Activated T-cell treated with anti-CD3 and anti-CD28 coated beads, Interleukin-2, amount 50 U/mL, for 24 hours (primary cell): ENCODE results near the gene ATL1.

Experiments
- DNase-seq: peaks from one replicate; pipeline ENCODE4 v3.0.0-alpha.2; 2020
- H3K27ac Mint-ChIP-seq: 2 replicates; pipeline ENCODE4 v1.8.0; 2020; ENCODE audit warnings: mild to moderate bottlenecking, mixed read lengths
- H3K27me3 Mint-ChIP-seq: 2 replicates; pipeline ENCODE4 v1.8.0; 2020; ENCODE audit warnings: mixed read lengths
- H3K36me3 Mint-ChIP-seq: 2 replicates; pipeline ENCODE4 v1.8.0; 2020; ENCODE audit warnings: low read depth, mixed read lengths
- H3K4me1 Mint-ChIP-seq: 2 replicates; pipeline ENCODE4 v1.8.0; 2020; ENCODE audit warnings: low read depth, mixed read lengths
- H3K4me3 Mint-ChIP-seq: 2 replicates; pipeline ENCODE4 v1.8.0; 2020; ENCODE audit warnings: mild to moderate bottlenecking, moderate library complexity, mixed read lengths
- H3K9me3 Mint-ChIP-seq: 2 replicates; pipeline ENCODE4 v1.8.0; 2020; ENCODE audit warnings: mixed read lengths

The ATL1 gene

GRCh38 chr14:50667996-50668825 lies 108.3 kb downstream of the ATL1 start, which contains the start of gene SAV1:
TSS of gene SAV1 (minus strand) at chr14:50668306. CDS start at chr14:50667967, 339 bp downstream.
- peaks cover 23% of the 10 kb centered on the region for H3K36me3 Mint-ChIP-seq
- peak within 1 kb of the TSS; percentile 78 for H3K27ac Mint-ChIP-seq
- peaks cover 22% of the 10 kb centered on the region for H3K4me1 Mint-ChIP-seq
- H3K27me3 Mint-ChIP-seq, result no peaks in the 10 kb centered on the region
- no peak within 1 kb of the TSS for H3K4me3 Mint-ChIP-seq
- H3K9me3 Mint-ChIP-seq, result no peaks in the 10 kb centered on the region
- peak; percentile 76 for DNase-seq

GRCh38 chr14:50668826-50669143 lies 108.8 kb downstream of the ATL1 start:
- no peaks in the 10 kb centered on the region for H3K27me3 Mint-ChIP-seq
- H3K36me3 Mint-ChIP-seq, result peaks cover 19% of the 10 kb centered on the region
- H3K9me3 Mint-ChIP-seq, result no peaks in the 10 kb centered on the region
- no peak for DNase-seq
- no peak overlapping the region for H3K4me3 Mint-ChIP-seq
- no peak overlapping the region for H3K27ac Mint-ChIP-seq
- peaks cover 20% of the 10 kb centered on the region for H3K4me1 Mint-ChIP-seq

- H3K27me3 Mint-ChIP-seq, result no peaks in the 10 kb centered on the region
- H3K9me3 Mint-ChIP-seq, result no peaks in the 10 kb centered on the region
- H3K27ac Mint-ChIP-seq, result no peak overlapping the region
- peaks cover 18% of the 10 kb centered on the region for H3K4me1 Mint-ChIP-seq
- H3K4me3 Mint-ChIP-seq, result no peak overlapping the region
- peaks cover 14% of the 10 kb centered on the region for H3K36me3 Mint-ChIP-seq
- DNase-seq, result no peak
Measured at GRCh38 chr14:50669441-50669986, 109.6 kb downstream of the ATL1 start.

GRCh38 chr14:50670196-50670865 lies 110.4 kb downstream of the ATL1 start:
- Mint-ChIP-seq H3K4me3 (no peak overlapping the region), H3K27ac (no peak overlapping the region), H3K4me1 (peaks cover 14% of the 10 kb centered on the region), H3K27me3 (no peaks in the 10 kb centered on the region), H3K9me3 (no peaks in the 10 kb centered on the region), H3K36me3 (peaks cover 7% of the 10 kb centered on the region)
- DNase-seq, result no peak

GRCh38 chr14:50670866-50671256 lies 110.9 kb downstream of the ATL1 start:
- Mint-ChIP-seq H3K36me3 (peaks cover 6% of the 10 kb centered on the region), H3K4me1 (peaks cover 14% of the 10 kb centered on the region), H3K4me3 (no peak overlapping the region), H3K27ac (no peak overlapping the region), H3K27me3 (no peaks in the 10 kb centered on the region), H3K9me3 (no peaks in the 10 kb centered on the region)
- no peak for DNase-seq

- peaks cover 14% of the 10 kb centered on the region for H3K4me1 Mint-ChIP-seq
- no peaks in the 10 kb centered on the region for H3K9me3 Mint-ChIP-seq
- H3K4me3 Mint-ChIP-seq, result no peak overlapping the region
- H3K36me3 Mint-ChIP-seq, result no peaks in the 10 kb centered on the region
- DNase-seq, result no peak
- H3K27me3 Mint-ChIP-seq, result no peaks in the 10 kb centered on the region
- no peak overlapping the region for H3K27ac Mint-ChIP-seq
Measured at GRCh38 chr14:50675597-50675996, 115.7 kb downstream of the ATL1 start.

GRCh38 chr14:50676814-50677516 lies 117.0 kb downstream of the ATL1 start:
- peak overlapping the region; percentile 4 for H3K4me3 Mint-ChIP-seq
- no peak for DNase-seq
- H3K9me3 Mint-ChIP-seq, result no peaks in the 10 kb centered on the region
- peaks cover 14% of the 10 kb centered on the region for H3K4me1 Mint-ChIP-seq
- H3K27me3 Mint-ChIP-seq, result no peaks in the 10 kb centered on the region
- no peaks in the 10 kb centered on the region for H3K36me3 Mint-ChIP-seq
- H3K27ac Mint-ChIP-seq, result no peak overlapping the region

- Mint-ChIP-seq H3K27me3 (no peaks in the 10 kb centered on the region), H3K9me3 (no peaks in the 10 kb centered on the region), H3K4me1 (peaks cover 14% of the 10 kb centered on the region), H3K27ac (peak overlapping the region; percentile 22), H3K36me3 (no peaks in the 10 kb centered on the region), H3K4me3 (peak overlapping the region; percentile 4)
- no peak for DNase-seq
Measured at GRCh38 chr14:50677527-50678063, 117.7 kb downstream of the ATL1 start.

GRCh38 chr14:50678163-50678562 lies 118.2 kb downstream of the ATL1 start:
- no peak for DNase-seq
- no peaks in the 10 kb centered on the region for H3K27me3 Mint-ChIP-seq
- no peaks in the 10 kb centered on the region for H3K36me3 Mint-ChIP-seq
- H3K4me3 Mint-ChIP-seq, result no peak overlapping the region
- H3K27ac Mint-ChIP-seq, result no peak overlapping the region
- no peaks in the 10 kb centered on the region for H3K9me3 Mint-ChIP-seq
- H3K4me1 Mint-ChIP-seq, result peaks cover 14% of the 10 kb centered on the region

- no peaks in the 10 kb centered on the region for H3K27me3 Mint-ChIP-seq
- no peak for DNase-seq
- H3K27ac Mint-ChIP-seq, result no peak overlapping the region
- no peak overlapping the region for H3K4me3 Mint-ChIP-seq
- H3K9me3 Mint-ChIP-seq, result no peaks in the 10 kb centered on the region
- H3K36me3 Mint-ChIP-seq, result no peaks in the 10 kb centered on the region
- H3K4me1 Mint-ChIP-seq, result peaks cover 14% of the 10 kb centered on the region
Measured at GRCh38 chr14:50679674-50680073, 119.7 kb downstream of the ATL1 start.
